Astrocyte (in vitro differentiated cells and primary cell): ENCODE measurements around the gene XCR1. TPM values are rescaled to one million over a fixed set of nuclear protein-coding genes. Genes with fewer than 3 reads are reported as not detected.

Source experiments
- DNase-seq: peaks from one replicate; pipeline ENCODE4 v3.0.0-alpha.2; 2010; ENCODE audit warnings: low read depth
- FAIRE-seq: peaks from 2 replicates; lab custom pipeline; 2011; peaks lifted over from hg19 to GRCh38; lab: Jason Lieb, UNC
- H2AFZ ChIP-seq: 2 replicates; pipeline ENCODE4 v1.6.0; 2012; ENCODE audit warnings: low read depth, low read length, inconsistent platforms
- H3K27ac ChIP-seq: 2 replicates; pipeline ENCODE4 v1.5.1; 2011; ENCODE audit warnings: low read depth, low read length, inconsistent platforms
- H3K27me3 ChIP-seq: 2 replicates; pipeline ENCODE4 v1.6.0; 2011; ENCODE audit warnings: low read length, inconsistent platforms; ENCODE audit not compliant: insufficient read depth
- H3K36me3 ChIP-seq: 2 replicates; pipeline ENCODE4 v1.5.1; 2011; ENCODE audit warnings: low read length, inconsistent platforms; ENCODE audit not compliant: insufficient read depth
- H3K4me1 ChIP-seq: 2 replicates; pipeline ENCODE4 v1.5.1; 2011; ENCODE audit warnings: low read length, inconsistent platforms; ENCODE audit not compliant: insufficient read depth
- H3K4me2 ChIP-seq: 2 replicates; pipeline ENCODE4 v1.6.0; 2012; ENCODE audit warnings: low read length, inconsistent platforms
- H3K4me3 ChIP-seq: 2 replicates; pipeline ENCODE4 v1.5.1; 2011; ENCODE audit warnings: low read depth, mild to moderate bottlenecking, low read length, inconsistent platforms; ENCODE audit not compliant: insufficient read depth
- H3K79me2 ChIP-seq: 2 replicates; pipeline ENCODE4 v1.6.0; 2012; ENCODE audit warnings: mild to moderate bottlenecking, low read length, inconsistent platforms; ENCODE audit not compliant: insufficient read depth
- H3K9ac ChIP-seq: 2 replicates; pipeline ENCODE4 v1.6.0; 2012; ENCODE audit warnings: mild to moderate bottlenecking, low read length, inconsistent platforms
- H3K9me3 ChIP-seq: 2 replicates; pipeline ENCODE4 v1.5.1; 2012; ENCODE audit warnings: low read depth, mild to moderate bottlenecking, low read length, inconsistent platforms; ENCODE audit not compliant: insufficient read depth
- H4K20me1 ChIP-seq: 2 replicates; pipeline ENCODE4 v1.6.0; 2012; ENCODE audit warnings: low read length, inconsistent platforms; ENCODE audit not compliant: insufficient read depth
- H3K27ac Mint-ChIP-seq: one replicate; pipeline ENCODE4 v1.8.0; 2021; ENCODE audit warnings: mild to moderate bottlenecking, mixed read lengths; ENCODE audit not compliant: unreplicated experiment
- H3K27me3 Mint-ChIP-seq: one replicate; pipeline ENCODE4 v1.8.0; 2021; ENCODE audit warnings: low read depth, mixed read lengths; ENCODE audit not compliant: unreplicated experiment
- H3K36me3 Mint-ChIP-seq: one replicate; pipeline ENCODE4 v1.8.0; 2021; ENCODE audit warnings: low read depth, mixed read lengths; ENCODE audit not compliant: unreplicated experiment
- H3K4me1 Mint-ChIP-seq: one replicate; pipeline ENCODE4 v1.8.0; 2021; ENCODE audit warnings: low read depth, mixed read lengths; ENCODE audit not compliant: unreplicated experiment
- H3K4me3 Mint-ChIP-seq: one replicate; pipeline ENCODE4 v1.8.0; 2021; ENCODE audit warnings: mild to moderate bottlenecking, moderate library complexity, mixed read lengths; ENCODE audit not compliant: unreplicated experiment
- H3K9me3 Mint-ChIP-seq: one replicate; pipeline ENCODE4 v1.8.0; 2021; ENCODE audit warnings: mild to moderate bottlenecking, mixed read lengths; ENCODE audit not compliant: unreplicated experiment
- CTCF ChIP-seq: IDR thresholded peaks from 2 replicates; pipeline ENCODE4 v1.5.1; 2011; ENCODE audit warnings: low read depth, mild to moderate bottlenecking, inconsistent platforms, low read length, moderate library complexity; ENCODE audit not compliant: insufficient read depth
- EZH2 ChIP-seq: IDR thresholded peaks from 2 replicates; pipeline ENCODE4 v1.6.1; 2012; ENCODE audit warnings: mild to moderate bottlenecking, low read length, inconsistent platforms; ENCODE audit not compliant: insufficient read depth
- total RNA-seq: library from RNA; stranded (reverse); gene quantifications from 2 replicates; pipeline ENCODE4 v1.2.1, GENCODE V29; 2021

Gene XCR1
- total RNA-seq, 1 donor from 2014 or later, result not detected

- H3K27me3 ChIP-seq, result no peaks in the 10 kb centered on the region
- peak overlapping the region; percentile 54 for H3K27ac ChIP-seq
- no peak overlapping the region for H3K9ac ChIP-seq
- Mint-ChIP-seq H3K27ac (peak overlapping the region; percentile 48), H3K36me3 (peaks cover 24% of the 10 kb centered on the region), H3K4me1 (peaks cover 22% of the 10 kb centered on the region), H3K27me3 (no peaks in the 10 kb centered on the region), H3K9me3 (no peaks in the 10 kb centered on the region), H3K4me3 (peak overlapping the region; percentile 45)
- peak overlapping the region; percentile 68 for H3K4me2 ChIP-seq
- H4K20me1 ChIP-seq, result no peaks in the 10 kb centered on the region
- peaks cover 13% of the 10 kb centered on the region for H3K36me3 ChIP-seq
- H2AFZ ChIP-seq, result no peak overlapping the region
- FAIRE-seq, result peak; percentile 96
- H3K4me3 ChIP-seq, result peak overlapping the region; percentile 12
- TF ChIP-seq EZH2 (no peak), CTCF (no peak)
- no peaks in the 10 kb centered on the region for H3K9me3 ChIP-seq
- H3K79me2 ChIP-seq, result no peaks in the 10 kb centered on the region
- peak; percentile 92 for DNase-seq
- H3K4me1 ChIP-seq, result peaks cover 19% of the 10 kb centered on the region
Observed at GRCh38 chr3:45972534-45973402, 54.5 kb downstream of the XCR1 start.

- no peaks in the 10 kb centered on the region for H3K27me3 Mint-ChIP-seq
- H3K4me1 ChIP-seq, result peaks cover 19% of the 10 kb centered on the region
- no peak for TF ChIP-seq CTCF
- no peak for TF ChIP-seq EZH2
- no peak overlapping the region for H3K4me3 ChIP-seq
- H3K36me3 Mint-ChIP-seq, result peaks cover 25% of the 10 kb centered on the region
- H3K9ac ChIP-seq, result no peak overlapping the region
- no peak overlapping the region for H3K27ac ChIP-seq
- H3K4me3 Mint-ChIP-seq, result no peak overlapping the region
- DNase-seq, result no peak
- no peaks in the 10 kb centered on the region for H3K79me2 ChIP-seq
- peaks cover 4% of the 10 kb centered on the region for H4K20me1 ChIP-seq
- H3K9me3 Mint-ChIP-seq, result no peaks in the 10 kb centered on the region
- H2AFZ ChIP-seq, result no peak overlapping the region
- no peak overlapping the region for H3K27ac Mint-ChIP-seq
- peaks cover 6% of the 10 kb centered on the region for H3K36me3 ChIP-seq
- FAIRE-seq, result no peak
- no peak overlapping the region for H3K4me2 ChIP-seq
- H3K9me3 ChIP-seq, result no peaks in the 10 kb centered on the region
- peaks cover 23% of the 10 kb centered on the region for H3K4me1 Mint-ChIP-seq
- H3K27me3 ChIP-seq, result no peaks in the 10 kb centered on the region
Observed at GRCh38 chr3:45969953-45970352, 57.3 kb downstream of the XCR1 start.

GRCh38 chr3:45969116-45969515 is 58.2 kb downstream of the XCR1 start:
- no peaks in the 10 kb centered on the region for H3K9me3 Mint-ChIP-seq
- no peak overlapping the region for H2AFZ ChIP-seq
- FAIRE-seq (no peak), DNase-seq (no peak)
- TF ChIP-seq CTCF (no peak), EZH2 (no peak)
- peaks cover 23% of the 10 kb centered on the region for H3K4me1 Mint-ChIP-seq
- H3K4me3 ChIP-seq, result no peak overlapping the region
- no peak overlapping the region for H3K9ac ChIP-seq
- peaks cover 26% of the 10 kb centered on the region for H3K36me3 Mint-ChIP-seq
- no peaks in the 10 kb centered on the region for H3K9me3 ChIP-seq
- H3K27me3 Mint-ChIP-seq, result no peaks in the 10 kb centered on the region
- H3K4me3 Mint-ChIP-seq, result no peak overlapping the region
- H4K20me1 ChIP-seq, result peaks cover 4% of the 10 kb centered on the region
- H3K27ac ChIP-seq, result no peak overlapping the region
- no peaks in the 10 kb centered on the region for H3K79me2 ChIP-seq
- peaks cover 4% of the 10 kb centered on the region for H3K36me3 ChIP-seq
- no peaks in the 10 kb centered on the region for H3K27me3 ChIP-seq
- no peak overlapping the region for H3K4me2 ChIP-seq
- H3K4me1 ChIP-seq, result peaks cover 19% of the 10 kb centered on the region
- H3K27ac Mint-ChIP-seq, result no peak overlapping the region
